HG02973 (cell line): Measurements from ENCODE around the gene ARHGEF10L.
"Not testable (repeated sequence)": the region's sequence is repeated elsewhere in the genome, so short reads cannot be mapped to it uniquely, and the experiment has no call there.

Experiments
- ATAC-seq: cut with Tn5 transposase; IDR thresholded peaks from one replicate; pipeline ENCODE4 v1.9.1; 2021; ENCODE audit warnings: moderate library complexity; ENCODE audit not compliant: unreplicated experiment

The ARHGEF10L gene

DNA sequence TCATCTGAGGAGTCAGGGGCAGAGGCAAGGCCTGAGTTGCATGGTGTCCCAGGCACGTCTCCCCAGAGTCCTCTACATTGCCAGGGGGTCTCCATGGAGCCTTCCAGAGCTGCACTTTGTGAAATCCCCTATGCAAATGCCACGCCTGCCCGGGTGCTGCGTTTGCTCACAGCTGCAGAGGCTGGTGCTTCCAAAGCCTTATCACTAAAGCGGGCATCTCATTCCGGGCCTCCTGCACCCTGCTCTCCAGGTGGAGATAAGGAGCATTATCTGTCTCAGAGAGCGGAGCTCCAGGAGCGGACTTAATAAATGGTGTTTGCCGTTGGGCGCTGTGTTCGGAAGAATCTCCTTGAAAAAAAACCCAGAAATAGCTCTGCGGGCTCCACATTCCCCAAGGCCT lies 189.8 kb downstream of the ARHGEF10L start:
- no peak for ATAC-seq

DNA sequence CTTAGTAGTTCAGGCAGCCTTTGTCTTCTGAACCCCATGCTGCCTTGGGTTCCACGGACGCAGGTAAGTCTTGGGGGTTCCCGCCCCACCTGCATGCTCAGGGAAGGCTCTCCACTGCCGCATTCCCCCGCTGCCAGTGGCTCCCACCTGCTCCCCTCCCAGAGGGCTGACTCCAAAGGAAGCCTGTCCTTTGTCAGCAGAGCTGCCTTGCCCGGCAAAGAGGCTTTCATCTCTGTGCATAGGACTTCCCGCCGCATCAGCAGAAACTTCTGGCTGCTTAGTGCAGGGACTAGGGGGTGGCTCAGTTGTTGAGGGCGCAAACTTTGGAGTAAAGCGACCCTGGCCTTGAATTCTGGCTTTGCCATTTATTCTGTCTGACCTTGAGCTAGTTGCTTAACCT lies 190.4 kb downstream of the ARHGEF10L start:
- no peak for ATAC-seq

DNA sequence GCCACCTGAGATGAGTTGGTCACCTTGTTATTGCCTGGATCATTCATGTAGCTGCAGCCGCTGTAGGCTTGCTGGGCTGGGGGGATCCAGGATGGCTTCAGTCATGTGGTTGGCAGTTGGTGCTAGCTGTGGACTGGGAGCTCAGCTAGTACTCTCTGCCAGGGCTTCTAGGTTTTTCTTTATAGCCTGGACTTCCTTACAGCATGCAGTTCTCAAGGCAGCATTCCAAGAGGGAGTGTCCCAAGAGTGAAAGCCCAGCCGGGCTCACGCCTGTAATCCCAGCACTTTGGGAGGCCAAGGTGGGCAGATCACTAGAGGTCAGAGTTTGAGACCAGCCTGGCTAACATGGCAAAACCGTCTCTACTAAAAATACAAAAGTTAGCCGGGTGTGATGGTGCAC lies 192.0 kb downstream of the ARHGEF10L start:
- no peak for ATAC-seq

DNA sequence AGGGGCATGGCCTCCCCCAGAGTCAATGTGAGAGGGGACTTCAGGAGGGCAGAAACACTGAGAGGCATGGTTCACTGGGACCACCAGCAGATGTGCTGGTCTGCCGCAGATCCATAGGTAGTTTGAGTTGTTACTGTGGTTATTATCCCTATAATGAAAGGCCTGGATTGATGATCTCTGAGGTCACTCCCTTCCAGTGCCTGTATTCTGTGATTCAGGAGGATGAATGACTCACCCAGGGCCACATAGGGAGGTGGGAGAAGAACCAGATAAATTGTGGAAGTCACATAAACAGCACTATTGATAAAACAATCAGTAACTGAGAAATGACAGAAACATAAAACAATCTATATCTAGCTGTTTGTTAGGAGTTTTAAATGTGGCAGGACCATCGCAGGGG lies 193.0 kb downstream of the ARHGEF10L start:
- ATAC-seq = no peak

DNA sequence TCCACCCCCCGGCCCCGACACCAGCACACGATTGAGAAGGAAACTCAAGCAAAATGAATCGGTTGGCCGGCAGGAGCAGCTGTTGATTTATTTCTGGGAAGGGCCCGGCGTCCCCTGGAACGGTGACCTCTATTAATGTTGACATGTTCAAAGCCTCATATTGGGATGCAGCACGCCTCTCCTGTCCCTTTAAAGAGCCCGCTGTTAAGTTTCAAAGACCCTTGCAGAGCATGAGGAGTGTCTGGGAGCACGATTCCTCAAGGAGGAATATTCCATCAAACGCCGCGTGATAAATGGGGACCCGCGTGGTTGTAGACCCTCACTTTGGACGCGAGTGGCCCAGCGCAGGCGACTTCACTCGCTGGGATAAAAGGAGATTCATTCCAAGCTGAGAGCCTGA lies 194.2 kb downstream of the ARHGEF10L start:
- ATAC-seq = no peak

DNA sequence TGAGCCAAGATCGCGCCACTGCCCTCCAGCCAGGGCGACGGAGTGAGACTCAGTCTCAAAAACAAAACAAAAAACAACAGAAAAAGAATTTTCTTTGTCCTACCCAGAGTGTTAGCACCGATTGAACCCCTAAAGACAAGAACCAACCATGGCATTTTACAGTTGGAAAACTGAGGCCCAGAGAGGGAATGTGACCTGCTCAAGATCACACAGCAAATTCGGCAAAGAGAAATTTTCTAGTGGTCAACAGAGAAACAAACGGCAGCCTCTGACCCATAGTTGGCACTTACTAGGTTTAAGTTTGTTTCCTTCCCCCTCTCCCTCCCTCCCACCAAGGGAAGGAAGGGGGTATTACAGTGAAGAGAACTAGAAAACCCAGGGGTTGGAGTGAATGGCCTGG lies 195.1 kb downstream of the ARHGEF10L start:
- ATAC-seq = no peak

DNA sequence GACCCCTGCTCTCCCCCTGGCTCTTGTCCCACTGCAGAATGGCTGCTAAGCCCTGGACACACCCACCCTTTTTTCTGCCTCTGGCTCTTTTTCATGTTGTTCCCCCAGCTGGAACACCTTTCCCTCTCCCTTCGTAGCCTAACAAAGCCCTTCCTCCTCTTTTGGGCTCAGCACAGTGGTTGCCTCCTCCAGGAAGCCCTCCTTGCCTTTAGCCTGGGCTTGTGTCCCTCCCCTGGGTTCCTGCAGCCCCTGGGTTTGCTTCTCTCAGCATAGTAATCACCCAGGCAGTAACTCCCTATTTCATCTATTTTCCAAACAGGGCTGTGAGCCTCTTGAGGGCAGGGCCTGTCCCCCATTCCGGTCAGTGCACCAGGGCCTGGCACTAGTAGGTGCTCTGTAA lies 195.8 kb downstream of the ARHGEF10L start:
- no peak for ATAC-seq

DNA sequence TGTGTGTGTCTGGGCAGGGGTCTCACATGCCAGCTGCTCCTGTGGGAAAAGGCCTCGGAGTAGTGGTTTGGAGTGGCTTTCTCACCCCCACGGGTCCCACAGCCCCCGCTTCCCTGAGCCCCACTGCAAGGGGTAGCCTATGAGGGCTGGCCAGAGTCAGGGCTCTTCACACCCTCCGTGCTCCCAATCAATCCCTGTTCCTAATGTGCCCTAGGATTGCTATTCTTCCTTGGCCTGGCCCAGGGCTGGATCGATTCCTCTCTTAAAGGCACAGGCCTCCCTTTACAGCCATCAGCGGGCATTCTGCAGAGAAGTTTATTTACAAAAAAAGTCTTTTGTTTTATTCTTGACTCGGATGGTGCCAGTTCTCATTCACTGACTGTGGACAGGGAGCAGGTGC lies 196.3 kb downstream of the ARHGEF10L start:
- no peak for ATAC-seq

DNA sequence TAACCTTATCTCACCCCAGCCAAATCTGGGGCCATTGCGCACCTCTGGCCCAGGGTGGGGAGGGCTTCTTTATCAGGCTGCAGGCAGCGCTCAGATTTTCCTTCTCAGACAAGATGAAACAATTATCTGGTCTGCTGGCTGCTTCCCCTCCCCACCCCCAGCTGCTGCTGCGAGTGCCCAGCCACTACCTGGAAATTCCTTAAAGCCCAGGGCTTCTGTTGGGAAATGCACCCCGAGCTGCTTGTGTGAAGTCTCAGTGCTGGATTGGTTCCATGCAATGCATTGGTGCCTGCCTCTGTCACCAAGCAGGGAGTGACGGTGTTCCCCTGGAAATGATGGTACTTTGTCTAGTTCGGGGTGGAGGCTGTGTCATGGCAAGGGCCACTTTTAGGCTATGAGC lies 197.1 kb downstream of the ARHGEF10L start:
- no peak for ATAC-seq

DNA sequence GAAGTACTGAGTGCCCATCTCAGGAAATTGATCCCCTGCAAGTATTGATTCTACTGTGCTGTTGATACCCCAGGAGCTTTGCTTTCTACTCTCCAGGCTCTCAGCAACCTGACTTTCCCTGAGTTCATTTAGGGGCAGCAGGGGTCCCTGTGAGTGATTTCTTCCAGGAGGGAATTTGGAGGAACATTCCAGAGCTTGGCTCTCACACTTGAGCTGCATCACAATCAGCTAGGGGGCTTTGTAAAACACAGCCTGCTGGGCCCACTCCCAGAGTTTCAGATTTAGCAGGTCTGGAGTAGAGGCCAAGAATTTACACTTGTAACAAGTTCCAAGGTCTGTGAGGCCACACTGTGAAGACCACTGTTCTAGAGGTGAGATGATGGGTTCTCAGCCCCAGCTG lies 199.6 kb downstream of the ARHGEF10L start:
- no peak for ATAC-seq

DNA sequence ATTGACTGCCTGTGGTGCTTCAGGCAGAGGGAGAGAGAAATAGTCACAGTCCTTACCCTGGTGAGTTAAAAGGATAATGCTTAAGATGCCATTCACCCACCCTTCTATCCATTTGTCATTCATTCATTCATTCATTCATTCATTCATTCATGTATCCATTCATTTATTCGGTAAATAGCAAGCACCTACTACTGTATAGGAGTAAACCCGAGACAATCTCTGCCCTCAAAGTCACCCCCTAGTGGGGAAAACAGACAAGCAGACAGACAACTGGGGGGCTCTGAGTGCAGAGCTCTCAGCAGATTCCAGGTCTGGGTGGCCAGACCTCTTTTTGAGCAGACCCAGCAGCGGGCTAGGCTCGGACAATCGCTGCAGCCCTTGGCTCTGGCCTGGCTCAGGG lies 201.6 kb downstream of the ARHGEF10L start:
- no peak for ATAC-seq

DNA sequence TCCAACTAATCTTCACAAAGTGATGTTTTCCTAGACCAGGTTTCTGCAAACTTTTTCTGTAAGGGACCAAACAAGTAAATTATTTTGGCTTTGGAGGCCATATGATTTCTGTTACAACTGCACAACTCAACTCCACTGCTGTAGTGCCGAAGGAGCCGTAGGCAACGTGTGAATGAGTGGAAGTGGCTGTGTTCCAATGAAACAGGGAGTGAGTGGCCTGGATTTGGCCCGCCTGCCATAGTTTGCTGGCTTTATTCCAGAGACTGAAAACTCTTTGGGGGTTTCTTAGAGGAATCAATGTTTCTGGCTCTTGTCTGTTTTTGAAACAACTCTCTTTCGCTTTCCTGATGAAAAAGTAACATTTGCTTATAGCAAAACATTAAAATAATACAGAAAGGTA lies 203.1 kb downstream of the ARHGEF10L start:
- ATAC-seq = no peak

DNA sequence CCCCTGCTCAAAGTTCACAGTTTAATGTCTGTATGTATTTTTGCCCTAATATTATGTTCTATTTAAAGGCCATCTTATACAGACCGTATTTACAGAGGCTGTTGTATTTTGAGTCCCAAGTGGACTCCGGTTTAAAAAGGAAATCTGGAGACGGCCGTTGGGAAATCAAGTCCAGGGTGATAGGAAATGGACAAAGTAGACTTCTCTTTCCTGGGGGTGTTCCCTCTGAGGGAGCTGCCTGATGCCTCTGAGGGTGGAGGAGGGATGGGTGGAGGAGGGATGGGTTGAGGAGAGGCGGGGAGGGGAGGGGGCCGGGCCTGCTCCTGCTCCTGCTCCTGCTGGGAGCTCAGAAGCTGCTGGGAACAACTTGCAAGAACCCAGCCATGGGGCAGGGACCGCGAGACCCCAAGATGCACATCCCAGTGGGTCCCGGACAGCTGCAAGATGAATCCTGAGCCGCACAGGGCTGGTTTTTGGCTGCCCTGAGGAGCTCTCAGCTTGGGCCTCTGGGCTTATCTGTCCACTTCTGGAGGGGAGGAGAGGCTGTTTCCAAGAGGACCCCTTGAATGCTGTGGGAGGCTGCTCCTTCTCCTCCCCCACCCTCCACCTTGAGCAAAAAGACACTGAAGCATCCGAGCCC lies 203.6 kb downstream of the ARHGEF10L start:
- no peak for ATAC-seq

DNA sequence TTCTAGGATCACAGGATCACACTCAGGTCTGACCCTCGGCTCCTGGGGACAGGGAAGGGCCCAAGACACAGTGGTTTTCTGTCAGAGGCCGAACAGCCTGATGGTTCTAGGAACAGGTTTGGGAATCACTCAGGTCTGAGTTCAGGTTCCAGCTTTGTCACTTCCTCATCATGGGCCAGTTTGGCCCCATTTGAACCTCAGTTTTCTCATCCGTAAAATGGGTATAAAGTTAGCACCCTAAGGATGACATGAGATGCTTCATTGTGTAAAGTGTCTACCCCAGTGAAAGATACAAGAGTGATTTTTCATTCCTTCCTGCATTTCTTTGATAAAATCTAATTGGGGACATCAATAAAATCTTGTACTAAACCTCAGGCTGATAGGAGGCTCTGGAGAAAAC lies 204.4 kb downstream of the ARHGEF10L start:
- no peak for ATAC-seq

DNA sequence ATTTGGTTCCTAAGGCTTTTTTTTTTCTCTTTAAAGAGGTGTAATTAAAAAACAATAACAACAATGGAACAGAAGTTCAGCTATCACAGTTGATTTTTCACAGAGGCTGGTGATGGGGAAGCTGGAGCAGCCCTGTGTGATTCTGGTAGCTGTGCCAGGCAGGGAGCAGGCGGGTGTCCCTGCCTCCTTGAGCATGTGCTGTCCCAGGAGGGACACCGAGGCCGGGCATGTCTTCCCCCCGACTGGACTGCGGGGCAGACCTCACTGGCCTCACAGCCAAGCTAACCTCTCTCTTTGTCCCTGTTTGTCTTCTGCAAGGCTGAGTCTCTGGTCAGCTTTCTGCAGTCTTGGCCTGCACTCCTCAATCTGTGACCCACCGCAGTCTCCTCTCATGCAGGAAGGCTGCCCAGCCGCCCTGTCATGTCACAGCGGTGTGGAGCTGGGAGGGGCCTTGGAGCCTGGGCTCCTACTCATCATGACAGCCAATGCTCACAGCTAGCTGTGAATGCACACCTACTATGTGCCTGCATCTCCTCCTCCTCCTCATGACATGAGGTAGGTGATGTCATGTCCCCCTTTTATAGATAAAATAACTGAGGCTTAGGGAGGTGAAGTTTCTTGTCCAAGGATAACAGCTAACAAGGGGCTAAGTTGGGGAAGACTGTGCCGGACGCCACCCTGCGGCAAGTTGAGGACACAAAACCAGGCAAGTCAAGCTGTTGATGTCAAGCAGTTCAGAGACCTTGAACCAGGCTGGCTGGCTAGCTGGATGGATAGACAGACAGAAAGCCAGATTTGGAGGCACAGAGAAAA lies 205.4 kb downstream of the ARHGEF10L start:
- no peak for ATAC-seq

DNA sequence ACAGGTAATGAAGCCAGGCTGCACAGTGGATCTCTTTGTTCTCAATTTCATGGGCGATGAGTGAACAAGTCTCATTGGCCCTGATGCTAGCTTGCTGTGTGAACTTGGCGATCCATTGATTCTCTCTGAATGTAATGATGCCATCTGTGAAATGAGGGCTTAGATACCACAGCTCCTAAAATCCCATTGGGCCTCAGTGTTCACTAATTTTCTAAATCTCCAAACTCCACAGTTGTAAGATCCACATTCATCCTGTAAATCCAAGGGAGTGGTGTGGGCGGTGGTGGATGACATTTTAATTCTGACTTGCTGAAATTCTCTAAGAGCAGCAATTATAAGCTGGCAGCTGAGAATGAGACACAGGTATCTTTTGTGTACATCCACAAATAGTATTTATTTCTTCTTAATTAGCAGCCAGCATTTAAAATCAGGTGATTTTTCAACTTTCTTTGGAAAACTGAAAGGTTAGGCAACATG lies 206.0 kb downstream of the ARHGEF10L start:
- ATAC-seq = no peak

DNA sequence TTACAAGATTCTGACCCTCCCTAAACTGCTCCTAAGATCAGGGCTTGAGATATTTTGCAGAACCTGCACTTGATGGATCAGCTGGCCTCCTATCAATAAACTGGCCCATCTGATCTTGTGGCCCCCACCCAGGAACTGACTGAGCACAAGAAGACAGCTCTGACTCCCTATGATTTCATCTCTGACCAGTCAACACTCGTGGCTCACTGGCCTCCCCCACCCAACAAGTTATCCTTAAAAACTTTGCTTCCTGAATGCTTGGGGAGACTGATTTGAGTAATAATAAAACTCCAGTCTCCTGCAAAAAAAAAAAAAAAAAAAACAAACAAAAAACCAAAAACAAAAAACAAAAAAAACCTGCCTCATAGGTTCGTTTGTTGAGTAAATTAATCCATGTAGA lies 206.8 kb downstream of the ARHGEF10L start:
- ATAC-seq = not testable (repeated sequence)

DNA sequence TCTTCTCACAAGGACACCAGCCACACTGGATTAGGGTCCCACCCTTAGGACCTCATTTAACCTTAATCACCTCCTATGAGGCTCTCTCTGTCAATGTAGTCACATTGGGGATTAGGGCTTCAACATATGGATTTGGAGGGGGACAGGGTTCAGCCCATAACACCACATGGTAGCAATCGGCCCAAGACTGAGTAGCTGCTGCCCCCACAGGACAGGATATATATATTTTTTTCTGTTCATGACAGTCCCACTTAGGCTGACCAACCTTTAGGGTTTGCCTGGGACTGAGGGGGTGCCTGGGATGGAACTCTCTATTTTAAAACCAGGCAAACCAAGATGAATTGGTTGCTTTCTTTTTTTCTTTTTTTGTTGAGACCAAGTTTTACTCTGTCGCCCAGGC lies 207.4 kb downstream of the ARHGEF10L start:
- ATAC-seq = no peak
